Activated CD4-positive, CD25-positive, alpha-beta regulatory T cell treated with anti-CD3 and anti-CD28 coated beads, Interleukin-2, amount 50 U/mL, for 72 hours (primary cell): Measurements from ENCODE around the gene ATP6V0E2.
A peak's percentile ranks its signal among the peaks of the same experiment; 100 is the strongest.
"Not testable (repeated sequence)": the region's sequence is repeated elsewhere in the genome, so short reads cannot be mapped to it uniquely, and the experiment has no call there.

ENCODE experiments used
- DNase-seq: peaks from one replicate; pipeline ENCODE4 v3.0.0; 2021

Gene ATP6V0E2

DNA sequence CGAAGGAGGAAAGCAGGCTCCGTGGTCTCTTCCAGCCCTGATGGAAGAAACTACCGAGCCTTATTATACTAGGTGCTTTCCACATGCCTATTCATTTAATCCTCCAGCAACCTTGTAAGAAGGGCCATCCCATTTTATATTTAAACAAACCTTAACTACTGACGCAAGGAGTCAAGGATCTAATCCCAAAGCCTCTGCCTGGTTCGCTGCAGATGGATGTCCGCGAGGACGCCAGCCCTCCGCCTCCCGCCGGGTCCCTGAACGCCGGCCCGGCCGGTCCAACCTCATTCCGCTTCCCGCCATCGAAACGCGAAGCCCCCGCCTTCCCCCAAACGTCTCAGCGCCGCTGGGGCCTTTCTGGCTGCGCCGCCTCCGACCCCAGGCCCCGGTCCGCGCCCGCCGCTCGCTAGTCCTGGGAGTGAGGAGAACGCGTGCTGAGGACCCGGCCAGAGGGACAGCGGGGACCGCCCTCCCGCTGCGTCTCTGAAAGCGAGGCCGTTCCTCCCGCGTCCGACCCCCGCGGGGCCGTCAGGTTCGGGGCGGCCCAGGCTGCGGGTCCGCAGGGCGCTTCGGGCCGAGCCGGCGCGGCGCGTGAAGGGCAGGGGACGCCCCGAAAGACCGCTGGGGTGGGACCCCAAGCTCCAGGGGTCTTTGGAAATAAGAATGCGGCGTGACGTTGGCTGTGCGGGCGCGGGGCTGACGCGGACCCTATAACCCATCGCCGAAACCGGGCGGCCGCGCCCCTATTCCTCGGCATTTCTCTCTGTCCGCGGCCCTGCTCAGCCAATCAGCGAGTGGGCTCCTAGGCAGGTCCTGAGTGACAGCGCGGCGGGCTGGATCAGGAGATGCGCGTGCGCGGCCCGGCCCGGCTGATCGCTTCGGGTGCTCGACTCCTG is at the start of gene ATP6V0E2:
ATP6V0E2 (plus strand) TSS at position 896 of the 896 bp plus-strand sequence. CDS start 97 bp downstream, outside the sequence.
- DNase-seq, result peak; percentile 95

- no peak for DNase-seq
Observed at GRCh38 chr7:149824301-149824741, 49.4 kb upstream of the ATP6V0E2 start.

- no peak for DNase-seq
Observed at GRCh38 chr7:149824748-149825566, 48.8 kb upstream of the ATP6V0E2 start.

- no peak for DNase-seq
Observed at GRCh38 chr7:149825567-149826343, 48.0 kb upstream of the ATP6V0E2 start.

GRCh38 chr7:149826344-149827088 is 47.3 kb upstream of the ATP6V0E2 start:
- no peak for DNase-seq

DNA sequence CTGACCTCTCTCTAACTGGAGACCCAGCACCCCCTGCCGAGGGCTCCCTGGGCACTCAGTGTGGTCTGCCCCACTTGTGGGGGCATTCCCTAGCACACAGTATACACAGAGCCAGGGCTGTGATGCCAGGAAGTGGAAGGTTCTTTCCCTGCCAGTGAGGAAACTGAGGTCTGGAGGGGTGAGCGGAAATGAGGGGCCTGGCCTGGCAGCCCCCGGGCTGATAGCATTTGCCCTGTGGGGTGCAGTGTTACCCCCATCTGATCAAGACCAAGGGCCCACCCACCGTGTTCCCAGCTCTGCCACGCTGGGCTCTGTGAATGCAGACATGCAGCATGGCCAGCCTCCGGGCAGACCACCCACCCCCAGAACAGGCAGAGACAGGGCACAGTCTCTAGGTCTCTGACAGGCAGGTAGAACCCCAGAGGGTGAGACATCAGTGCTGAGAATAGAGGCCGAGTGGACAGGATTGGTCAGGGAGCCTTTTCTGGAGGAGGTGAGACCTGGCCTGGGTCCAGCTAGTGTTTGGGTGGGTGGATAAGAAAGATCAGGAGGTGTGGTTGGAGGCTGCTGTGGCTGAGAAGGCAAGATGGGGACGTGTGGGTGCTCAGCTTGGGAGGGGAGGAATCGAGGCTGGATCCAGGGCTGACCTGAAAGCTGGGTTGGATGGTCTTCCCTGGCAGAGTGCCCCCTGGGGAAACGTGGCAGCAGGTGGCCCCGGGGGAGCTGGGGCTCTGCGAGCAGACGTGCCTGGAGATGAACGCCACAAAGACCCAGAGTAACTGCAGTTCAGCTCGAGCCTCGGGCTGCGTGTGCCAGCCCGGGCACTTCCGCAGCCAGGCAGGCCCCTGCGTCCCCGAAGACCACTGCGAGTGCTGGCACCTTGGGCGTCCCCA is 46.4 kb upstream of the ATP6V0E2 start:
- DNase-seq, result no peak

GRCh38 chr7:149828357-149829309 is 45.1 kb upstream of the ATP6V0E2 start:
- peak; percentile 24 for DNase-seq

DNA sequence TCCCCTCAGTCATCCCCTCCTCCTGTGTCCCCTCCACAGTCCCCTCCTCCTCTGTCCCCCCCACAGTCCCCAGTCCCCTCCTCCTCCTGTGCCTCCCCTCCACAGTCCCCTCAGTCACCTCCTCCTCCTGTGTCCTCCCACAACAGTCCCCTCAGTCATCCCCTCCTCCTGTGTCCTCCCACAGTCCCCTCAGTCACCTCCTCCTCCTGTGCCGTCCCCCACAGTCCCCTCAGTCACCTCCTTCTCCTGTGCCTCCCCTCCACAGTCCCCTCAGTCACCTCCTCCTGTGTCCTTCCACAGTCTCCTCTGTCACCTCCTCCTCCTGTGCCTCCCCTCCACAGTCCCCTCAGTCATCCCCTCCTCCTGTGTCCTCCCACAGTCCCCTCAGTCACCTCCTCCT is 43.2 kb upstream of the ATP6V0E2 start:
- DNase-seq, result not testable (repeated sequence)

DNA sequence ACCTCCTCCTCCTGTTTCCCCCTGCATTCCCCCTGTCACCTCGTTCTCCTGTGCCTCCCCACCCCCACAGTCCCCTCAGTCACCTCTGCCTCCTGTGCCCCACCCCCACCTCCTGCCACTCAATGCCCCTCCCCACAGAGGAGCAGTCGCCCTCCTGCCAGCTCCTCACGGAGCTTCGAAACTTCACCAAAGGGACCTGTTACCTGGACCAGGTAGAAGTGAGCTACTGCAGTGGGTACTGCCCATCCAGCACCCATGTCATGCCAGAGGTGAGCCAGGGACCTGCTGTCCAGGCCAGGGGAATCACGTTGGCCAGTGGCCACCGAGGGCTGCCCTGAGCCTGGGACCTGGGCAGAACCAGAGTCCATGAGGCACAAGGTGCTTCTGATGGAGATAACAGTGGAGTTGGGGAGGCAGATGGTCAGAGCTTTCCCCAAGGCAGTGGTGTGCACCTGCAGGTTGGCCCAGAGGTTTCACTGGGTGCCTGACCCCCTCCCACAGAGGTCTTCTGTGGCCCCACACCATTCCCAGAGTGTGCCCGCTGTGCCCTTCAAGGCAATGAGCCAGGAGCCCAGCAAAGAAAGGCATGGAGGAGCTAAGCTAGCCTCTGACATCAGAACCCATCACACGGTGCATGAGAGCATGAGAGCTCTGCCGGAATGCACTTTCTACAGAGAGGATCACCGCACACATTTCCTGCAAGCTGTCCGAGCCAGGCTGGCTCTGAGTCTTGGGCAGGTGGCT is 42.6 kb upstream of the ATP6V0E2 start:
- peak; percentile 21 for DNase-seq

DNA sequence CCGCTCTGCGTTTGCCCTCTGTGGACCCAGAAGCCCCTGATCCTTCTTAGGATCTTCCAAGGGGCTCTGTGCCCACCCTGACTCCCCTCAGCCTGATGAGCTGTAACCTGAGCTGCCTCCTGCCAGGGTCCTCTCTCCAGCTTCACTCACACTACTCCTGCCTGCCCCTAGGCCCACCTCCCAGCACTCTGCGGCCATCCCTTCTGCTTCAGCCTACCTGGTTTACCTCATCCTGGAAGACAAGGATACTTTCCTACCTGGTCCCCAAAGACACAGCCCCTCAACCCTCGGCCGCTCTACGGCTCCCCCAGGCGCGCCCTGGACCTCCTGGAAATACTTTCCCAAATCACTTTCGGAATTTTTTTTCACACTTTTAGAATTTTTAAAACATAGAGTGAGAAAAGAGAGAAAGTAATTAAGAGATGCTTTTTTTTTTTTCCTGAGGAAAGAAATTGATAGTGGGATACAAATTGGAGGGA is 42.0 kb upstream of the ATP6V0E2 start:
- DNase-seq, result no peak

- DNase-seq, result no peak
Observed at GRCh38 chr7:149832332-149833041, 41.3 kb upstream of the ATP6V0E2 start.

GRCh38 chr7:149833495-149834130 is 40.2 kb upstream of the ATP6V0E2 start:
- no peak for DNase-seq

- no peak for DNase-seq
Observed at GRCh38 chr7:149834601-149835000, 39.2 kb upstream of the ATP6V0E2 start.

- DNase-seq, result no peak
Observed at GRCh38 chr7:149836434-149836833, 37.3 kb upstream of the ATP6V0E2 start.

DNA sequence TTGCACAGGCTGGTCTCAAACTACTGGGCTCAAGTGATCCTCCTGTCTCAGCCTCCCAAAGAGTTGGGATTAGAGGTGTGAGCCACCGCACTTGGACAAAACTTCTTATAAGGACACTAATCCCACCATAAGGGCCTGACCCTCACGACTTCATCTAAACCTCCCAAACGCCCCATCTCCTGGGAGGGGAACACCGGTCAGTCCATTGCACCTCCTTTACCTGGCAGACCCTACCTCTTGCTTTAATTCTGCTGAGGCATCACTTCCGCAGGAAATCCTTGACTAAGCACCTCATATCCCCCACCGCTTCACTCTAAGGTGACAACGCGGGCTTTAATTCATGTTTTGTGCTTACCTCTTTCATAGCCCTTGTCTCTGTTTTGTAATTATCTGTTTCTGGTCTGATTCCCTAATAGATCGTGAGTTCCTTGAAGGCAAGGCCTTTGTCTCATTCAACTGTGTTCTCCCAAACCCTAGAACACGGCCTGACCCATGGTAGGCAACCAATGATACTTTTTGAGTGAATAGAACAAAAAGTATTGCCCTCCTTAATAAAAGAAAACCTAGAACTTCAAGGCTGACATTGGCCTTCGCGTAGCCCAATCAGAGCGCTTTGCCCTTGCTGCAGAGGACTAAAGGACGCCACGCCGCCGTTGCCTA is 36.1 kb upstream of the ATP6V0E2 start:
- DNase-seq, result peak; percentile 28

DNA sequence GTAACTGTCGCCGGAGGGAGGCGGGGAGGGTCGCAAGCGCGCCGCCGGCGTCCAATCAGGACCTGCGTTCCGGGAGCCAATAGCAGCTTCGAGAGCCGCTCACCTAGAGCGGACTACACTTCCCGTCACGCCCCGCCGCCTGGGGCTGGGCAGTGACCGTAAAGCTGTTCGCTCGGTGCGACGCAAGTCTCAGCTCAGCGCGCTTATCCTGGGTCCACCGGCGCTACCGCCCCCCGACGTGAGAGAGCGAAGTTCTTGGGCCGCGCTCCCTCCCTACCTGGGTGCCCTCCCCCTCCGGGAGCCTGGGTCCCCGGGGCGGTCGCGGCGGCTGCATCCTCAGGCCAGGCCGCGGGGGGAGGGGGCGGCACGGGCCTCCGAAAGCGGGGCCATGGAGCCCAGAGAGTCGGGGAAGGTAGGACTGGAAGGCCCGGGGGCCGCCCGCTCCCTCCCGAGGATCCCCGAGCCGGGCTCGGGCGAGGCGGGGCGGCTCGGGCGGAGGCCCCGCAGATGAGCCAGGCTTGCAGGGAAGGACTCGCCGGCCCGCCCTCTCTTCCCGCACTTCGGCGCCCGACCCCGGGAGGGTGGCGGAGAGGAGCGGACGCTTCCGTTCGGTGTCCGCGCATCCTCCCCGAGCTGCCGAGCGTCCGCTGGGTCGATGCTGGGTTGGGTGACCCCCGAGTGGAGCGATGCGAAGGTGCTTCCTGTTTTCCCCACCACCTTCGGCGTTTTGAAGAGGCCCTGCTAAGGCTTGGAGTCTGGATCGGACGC is 35.4 kb upstream of the ATP6V0E2 start, which contains the start of gene ZNF862:
ZNF862 (plus strand) TSS at position 152 of the 768 bp plus-strand sequence; CDS start at position 389, 237 bp downstream.
- DNase-seq, result peak; percentile 94
